Neural progenitor cell (in vitro differentiated cells): ENCODE measurements around the gene MYADM. TPM values are rescaled to one million over a fixed set of nuclear protein-coding genes. Genes with fewer than 3 reads are reported as not detected.

Experiments used
- DNase-seq: peaks from one replicate; pipeline ENCODE4 v3.0.0-alpha.2; 2016; ENCODE audit warnings: low spot score
- H2AFZ ChIP-seq: fragments of 200-600 bp; sonication (generic); replicated peaks from 2 replicates; pipeline ENCODE4 v1.6.1; 2016; ENCODE audit warnings: antibody characterized with exemption
- H3F3A ChIP-seq: fragments of 200-600 bp; sonication (generic); 2 replicates; pipeline ENCODE4 v1.6.1; 2016; ENCODE audit warnings: antibody characterized with exemption, low read depth
- H3K27ac ChIP-seq: fragments of 200-600 bp; sonication (generic); 2 replicates; pipeline ENCODE4 v1.5.1; 2016; ENCODE audit warnings: mild to moderate bottlenecking
- H3K27me3 ChIP-seq: fragments of 200-600 bp; sonication (generic); 2 replicates; pipeline ENCODE4 v1.6.1; 2016; ENCODE audit warnings: mild to moderate bottlenecking, moderate library complexity
- H3K36me3 ChIP-seq: fragments of 200-600 bp; sonication (generic); 2 replicates; pipeline ENCODE4 v1.5.1; 2016
- H3K4me1 ChIP-seq: fragments of 200-600 bp; sonication (generic); 2 replicates; pipeline ENCODE4 v1.6.1; 2016; ENCODE audit warnings: mixed run types
- H3K4me2 ChIP-seq: fragments of 200-600 bp; sonication (generic); 2 replicates; pipeline ENCODE4 v1.6.1; 2016
- H3K4me3 ChIP-seq: fragments of 200-600 bp; sonication (generic); 2 replicates; pipeline ENCODE4 v1.5.1; 2016
- H3K79me2 ChIP-seq: fragments of 200-600 bp; sonication (generic); 2 replicates; pipeline ENCODE4 v1.6.1; 2016; ENCODE audit warnings: low read depth
- H3K9ac ChIP-seq: fragments of 200-600 bp; sonication (generic); 2 replicates; pipeline ENCODE4 v1.6.1; 2016
- H3K9me3 ChIP-seq: fragments of 200-600 bp; sonication (generic); 2 replicates; pipeline ENCODE4 v1.5.1; 2016; ENCODE audit warnings: low read depth
- H4K20me1 ChIP-seq: fragments of 200-600 bp; sonication (generic); 2 replicates; pipeline ENCODE4 v1.6.1; 2016; ENCODE audit warnings: low read depth
- H3K27ac Mint-ChIP-seq: 3 replicates; pipeline ENCODE4 v1.8.0; 2021; ENCODE audit warnings: mixed read lengths
- H3K27me3 Mint-ChIP-seq: 2 replicates; pipeline ENCODE4 v1.8.0; 2022; ENCODE audit warnings: low read depth, mild to moderate bottlenecking, inconsistent platforms, moderate library complexity, mixed read lengths; ENCODE audit not compliant: insufficient read depth
- H3K36me3 Mint-ChIP-seq: 3 replicates; pipeline ENCODE4 v1.8.0; 2021; ENCODE audit warnings: mixed read lengths
- H3K4me1 Mint-ChIP-seq: 3 replicates; pipeline ENCODE4 v1.8.0; 2021; ENCODE audit warnings: mixed read lengths
- H3K4me3 Mint-ChIP-seq: 3 replicates; pipeline ENCODE4 v1.8.0; 2021; ENCODE audit warnings: mild to moderate bottlenecking, moderate library complexity, mixed read lengths
- H3K9me3 Mint-ChIP-seq: 3 replicates; pipeline ENCODE4 v1.8.0; 2020; ENCODE audit warnings: mixed read lengths
- CTCF ChIP-seq: fragments of 200-600 bp; sonication (generic); IDR thresholded peaks from 2 replicates; pipeline ENCODE4 v1.5.1; 2017; ENCODE audit warnings: antibody characterized with exemption, mild to moderate bottlenecking
- EZH2 ChIP-seq: fragments of 200-600 bp; sonication (generic); IDR thresholded peaks from 2 replicates; pipeline ENCODE4 v1.6.1; 2017; ENCODE audit warnings: antibody characterized with exemption, mild to moderate bottlenecking, moderate library complexity
- EZH2phosphoT487 ChIP-seq: fragments of 200-600 bp; sonication (generic); IDR thresholded peaks from 2 replicates; pipeline ENCODE4 v1.6.1; 2017; ENCODE audit warnings: antibody characterized with exemption
- total RNA-seq: library from RNA; depleted of rRNA; stranded (reverse); fragments of >200 nt; gene quantifications from 2 replicates; pipeline ENCODE4 v1.2.3, GENCODE V29; 2015; ENCODE audit warnings: low replicate concordance

The MYADM gene
- total RNA-seq, 1 donor from 2014 or later, result 11.5 TPM

GRCh38 chr19:53849237-53849676 is 18.4 kb upstream of the MYADM start:
- Histone ChIP-seq H3K9ac (no peak overlapping the region), H4K20me1 (no peaks in the 10 kb centered on the region), H3K36me3 (no peaks in the 10 kb centered on the region), H3K79me2 (no peaks in the 10 kb centered on the region), H3K4me3 (no peak overlapping the region), H3K4me1 (peaks cover 17% of the 10 kb centered on the region), H3K9me3 (no peaks in the 10 kb centered on the region), H3K27ac (no peak overlapping the region), H3K27me3 (no peaks in the 10 kb centered on the region), H3F3A (peaks cover 16% of the 10 kb centered on the region), H3K4me2 (no peak overlapping the region), H2AFZ (no peak overlapping the region)
- H3K4me1 Mint-ChIP-seq, result peaks cover 18% of the 10 kb centered on the region
- no peak for DNase-seq
- no peaks in the 10 kb centered on the region for H3K36me3 Mint-ChIP-seq
- TF ChIP-seq EZH2phosphoT487, result no peak
- no peak for TF ChIP-seq CTCF
- TF ChIP-seq EZH2, result no peak
- H3K9me3 Mint-ChIP-seq, result peaks cover 3% of the 10 kb centered on the region
- peak overlapping the region; percentile 6 for H3K27ac Mint-ChIP-seq
- peaks cover 14% of the 10 kb centered on the region for H3K27me3 Mint-ChIP-seq
- no peak overlapping the region for H3K4me3 Mint-ChIP-seq

DNA sequence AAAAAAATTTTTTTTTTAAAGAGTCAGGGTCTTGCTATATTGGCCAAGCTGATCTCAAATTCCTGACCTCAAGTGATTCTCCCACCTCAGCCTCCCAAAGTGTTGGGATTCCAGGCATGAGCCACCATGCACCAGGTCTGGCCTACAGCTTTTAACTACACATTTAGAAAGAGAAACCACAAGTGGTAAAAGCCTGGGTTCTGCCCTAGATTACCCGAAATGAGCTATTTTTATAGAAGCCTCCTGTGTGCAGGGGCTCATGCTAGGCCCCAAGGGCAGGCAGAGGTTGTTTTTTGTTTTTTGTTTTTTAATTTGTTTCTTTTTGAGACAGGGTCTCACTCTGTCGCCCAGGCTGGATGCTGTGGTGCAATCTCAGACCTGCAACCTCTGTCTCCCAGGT is 14.0 kb upstream of the MYADM start:
- Mint-ChIP-seq H3K9me3 (no peaks in the 10 kb centered on the region), H3K4me3 (no peak overlapping the region), H3K27ac (no peak overlapping the region), H3K4me1 (peaks cover 24% of the 10 kb centered on the region), H3K36me3 (no peaks in the 10 kb centered on the region), H3K27me3 (peaks cover 4% of the 10 kb centered on the region)
- Histone ChIP-seq H3K36me3 (no peaks in the 10 kb centered on the region), H3K9ac (no peak overlapping the region), H3K4me1 (peaks cover 17% of the 10 kb centered on the region), H3K27me3 (no peaks in the 10 kb centered on the region), H3K4me3 (no peak overlapping the region), H3K27ac (no peak overlapping the region), H3K79me2 (no peaks in the 10 kb centered on the region), H3F3A (peaks cover 20% of the 10 kb centered on the region), H4K20me1 (no peaks in the 10 kb centered on the region), H3K9me3 (no peaks in the 10 kb centered on the region), H2AFZ (no peak overlapping the region), H3K4me2 (no peak overlapping the region)
- no peak for DNase-seq
- no peak for TF ChIP-seq EZH2
- TF ChIP-seq CTCF, result no peak
- no peak for TF ChIP-seq EZH2phosphoT487

DNA sequence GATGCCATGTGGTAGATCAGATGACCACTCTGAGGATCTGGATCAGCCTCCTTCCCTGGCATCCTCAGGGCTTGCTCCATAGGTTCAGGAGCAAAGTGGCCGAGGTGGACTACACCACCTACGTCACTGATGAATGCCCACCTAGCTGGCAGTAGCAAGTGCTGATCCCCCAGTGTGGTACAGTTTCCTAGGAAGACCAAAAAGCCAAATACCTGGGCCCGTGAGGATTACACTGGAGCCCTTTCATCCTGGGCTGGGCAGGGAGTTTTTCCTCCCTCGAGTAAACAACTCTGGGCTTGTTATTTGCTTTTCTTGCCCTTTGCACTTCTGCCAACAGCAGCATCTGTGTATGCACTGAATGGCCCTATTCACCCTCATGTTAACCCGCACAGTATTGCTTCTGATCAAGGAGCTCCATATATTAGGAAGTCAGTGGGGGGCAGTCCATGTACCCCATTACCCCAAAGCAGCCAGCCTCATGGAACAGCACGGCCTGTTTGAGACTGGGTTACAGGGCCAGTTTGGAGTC is 3.3 kb upstream of the MYADM start:
- Histone ChIP-seq H3K36me3 (no peaks in the 10 kb centered on the region), H3K79me2 (peaks cover 8% of the 10 kb centered on the region), H2AFZ (no peak overlapping the region), H3K4me2 (no peak overlapping the region), H3K9ac (no peak overlapping the region), H3K4me3 (no peak overlapping the region), H3K9me3 (no peaks in the 10 kb centered on the region), H3F3A (peaks cover 23% of the 10 kb centered on the region), H3K27ac (no peak overlapping the region), H4K20me1 (peaks cover 9% of the 10 kb centered on the region), H3K4me1 (peaks cover 8% of the 10 kb centered on the region), H3K27me3 (no peaks in the 10 kb centered on the region)
- TF ChIP-seq EZH2, result no peak
- TF ChIP-seq EZH2phosphoT487, result no peak
- no peak for TF ChIP-seq CTCF
- H3K36me3 Mint-ChIP-seq, result no peaks in the 10 kb centered on the region
- H3K27me3 Mint-ChIP-seq, result peaks cover 10% of the 10 kb centered on the region
- H3K9me3 Mint-ChIP-seq, result no peaks in the 10 kb centered on the region
- no peak for DNase-seq
- H3K4me3 Mint-ChIP-seq, result no peak overlapping the region
- peaks cover 24% of the 10 kb centered on the region for H3K4me1 Mint-ChIP-seq
- H3K27ac Mint-ChIP-seq, result no peak overlapping the region
